HEK293 (cell line): ENCODE results near the gene KPNA5.

Source experiments
- CTCF ChIA-PET: fragments of 350-600 bp; formaldehyde crosslinking; extraction: SDS; loops from one replicate; lab custom pipeline; 2021; ENCODE audit warnings: antibody characterized with exemption; lab: Yijun Ruan, JAX
- POLR2A ChIA-PET: fragments of 300-600 bp; formaldehyde crosslinking; extraction: SDS; loops from one replicate; lab custom pipeline; 2020; ENCODE audit warnings: antibody characterized with exemption, inconsistent platforms; lab: Yijun Ruan, JAX
- H3K27ac ChIP-seq: fragments of 200-500 bp; sonication (Bioruptor generic); 2 replicates; pipeline ENCODE4 v1.5.1; 2014; ENCODE audit warnings: low read depth, low read length, control low read depth, inconsistent platforms; ENCODE audit errors: extremely low read depth
- H3K36me3 ChIP-seq, 2 experiments: fragments of 200-500 bp in 1 of 2; sonication (Bioruptor generic) in 1 of 2; 1 replicate in 1 of 2; 2 replicates in 1 of 2; pipeline ENCODE4 v1.5.1; 2014 to 2017; ENCODE audit warnings: inconsistent platforms in 2 of 2, low read length in 2 of 2; ENCODE audit not compliant: control insufficient read depth in 2 of 2, insufficient read depth in 1 of 2
- H3K4me1 ChIP-seq: fragments of 200-500 bp; sonication (Bioruptor generic); 2 replicates; pipeline ENCODE4 v1.5.1; 2014; ENCODE audit warnings: mild to moderate bottlenecking, low read length, inconsistent platforms; ENCODE audit not compliant: control insufficient read depth, insufficient read depth
- H3K4me3 ChIP-seq: 2 replicates; pipeline ENCODE4 v1.5.1; 2011; ENCODE audit warnings: low read depth, mild to moderate bottlenecking, control low read depth, low read length, moderate library complexity
- H3K9me3 ChIP-seq: fragments of 200-500 bp; sonication (Bioruptor generic); 2 replicates; pipeline ENCODE4 v1.5.1; 2014; ENCODE audit warnings: low read depth, low read length, inconsistent platforms; ENCODE audit not compliant: control insufficient read depth, insufficient read depth
- IKZF3 ChIP-seq: fragments of 450-650 bp; IDR thresholded peaks from 2 replicates; pipeline ENCODE4 v1.5.0; 2018; ENCODE audit warnings: missing biosample characterization, mild to moderate bottlenecking, missing genetic modification characterization, moderate library complexity
- KLF1 ChIP-seq: fragments of 450-650 bp; formaldehyde crosslinking; IDR thresholded peaks from 2 replicates; pipeline ENCODE4 v1.5.1; 2016; ENCODE audit warnings: missing biosample characterization, missing genetic modification characterization
- MYNN ChIP-seq: fragments of 450-650 bp; formaldehyde crosslinking; IDR thresholded peaks from 2 replicates; pipeline ENCODE4 v1.5.1; 2016; ENCODE audit warnings: missing biosample characterization, missing genetic modification characterization, borderline replicate concordance
- PRDM1 ChIP-seq: fragments of 450-650 bp; formaldehyde crosslinking; IDR thresholded peaks from 2 replicates; pipeline ENCODE4; 2016; ENCODE audit warnings: missing biosample characterization, missing genetic modification characterization
- REPIN1 ChIP-seq: fragments of 450-650 bp; formaldehyde crosslinking; IDR thresholded peaks from 2 replicates; pipeline ENCODE4 v1.5.1; 2017; ENCODE audit warnings: missing biosample characterization, missing genetic modification characterization, low read depth
- SP2 ChIP-seq: fragments of 450-650 bp; formaldehyde crosslinking; IDR thresholded peaks from 2 replicates; pipeline ENCODE4 v1.5.1; 2016; ENCODE audit warnings: missing biosample characterization, missing genetic modification characterization
- ZNF112 ChIP-seq: fragments of 450-650 bp; formaldehyde crosslinking; IDR thresholded peaks from 2 replicates; pipeline ENCODE4 v1.5.0; 2017; ENCODE audit warnings: missing biosample characterization, missing genetic modification characterization
- ZNF114 ChIP-seq: fragments of 450-650 bp; formaldehyde crosslinking; IDR thresholded peaks from 2 replicates; pipeline ENCODE4 v1.5.0; 2017; ENCODE audit warnings: missing biosample characterization, missing genetic modification characterization
- ZNF146 ChIP-seq: fragments of 450-650 bp; formaldehyde crosslinking; IDR thresholded peaks from 2 replicates; pipeline ENCODE4 v1.5.1; 2016; ENCODE audit warnings: missing biosample characterization, missing genetic modification characterization
- ZNF155 ChIP-seq: fragments of 450-650 bp; formaldehyde crosslinking; IDR thresholded peaks from 2 replicates; pipeline ENCODE4 v1.5.1; 2016; ENCODE audit warnings: missing biosample characterization, missing genetic modification characterization
- ZNF2 ChIP-seq: fragments of 450-650 bp; formaldehyde crosslinking; IDR thresholded peaks from 2 replicates; pipeline ENCODE4 v1.5.1; 2016; ENCODE audit warnings: missing biosample characterization, missing genetic modification characterization
- ZNF202 ChIP-seq: fragments of 450-650 bp; formaldehyde crosslinking; IDR thresholded peaks from 2 replicates; pipeline ENCODE4 v1.5.1; 2016; ENCODE audit warnings: missing biosample characterization, missing genetic modification characterization, borderline replicate concordance
- ZNF48 ChIP-seq: fragments of 450-650 bp; formaldehyde crosslinking; IDR thresholded peaks from 2 replicates; pipeline ENCODE4 v1.5.1; 2016; ENCODE audit warnings: missing biosample characterization, missing genetic modification characterization
- ZNF521 ChIP-seq: fragments of 450-650 bp; formaldehyde crosslinking; IDR thresholded peaks from 2 replicates; pipeline ENCODE4 v1.5.1; 2017; ENCODE audit warnings: missing biosample characterization, mild to moderate bottlenecking, missing genetic modification characterization
- ZNF629 ChIP-seq: fragments of 450-650 bp; formaldehyde crosslinking; IDR thresholded peaks from 2 replicates; pipeline ENCODE4 v1.5.1; 2017; ENCODE audit warnings: missing biosample characterization, missing genetic modification characterization
- TF ChIP-seq, protein P1 (sequence below): fragments of 450-650 bp; formaldehyde crosslinking; IDR thresholded peaks from 2 replicates; pipeline ENCODE4 v1.5.1; 2017; ENCODE audit warnings: missing biosample characterization, missing genetic modification characterization
- TF ChIP-seq, protein P2 (sequence below): fragments of 450-650 bp; formaldehyde crosslinking; IDR thresholded peaks from 2 replicates; pipeline ENCODE4 v1.5.1; 2016; ENCODE audit warnings: missing biosample characterization, missing genetic modification characterization
- TF ChIP-seq, protein P3 (sequence below): fragments of 450-650 bp; formaldehyde crosslinking; IDR thresholded peaks from 2 replicates; pipeline ENCODE4 v1.5.1; 2017; ENCODE audit warnings: missing biosample characterization, missing genetic modification characterization
- TF ChIP-seq, protein P4 (sequence below): fragments of 450-650 bp; formaldehyde crosslinking; IDR thresholded peaks from 2 replicates; pipeline ENCODE4 v1.5.1; 2017; ENCODE audit warnings: missing biosample characterization, missing genetic modification characterization

KPNA5 gene

DNA sequence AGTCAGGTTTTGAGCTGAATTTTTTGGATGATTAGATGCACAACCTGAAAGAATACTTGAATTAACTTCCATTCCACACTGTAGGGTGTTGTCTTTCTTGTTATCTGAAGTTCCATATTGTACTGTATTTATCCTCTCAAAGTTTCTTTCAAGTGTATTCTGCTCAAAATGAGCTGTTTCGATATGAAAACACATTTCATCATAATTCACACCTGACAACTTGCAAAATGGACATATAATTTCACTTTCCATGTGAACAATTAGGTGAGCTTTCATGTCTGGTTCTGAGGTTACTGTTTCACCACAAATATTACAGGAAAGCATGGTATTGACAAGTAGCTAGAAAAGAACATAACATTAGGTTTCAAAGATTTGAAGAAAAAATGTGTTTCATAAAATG lies 14.1 kb upstream of the KPNA5 start:
- Histone ChIP-seq H3K9me3 (no peaks in the 10 kb centered on the region), H3K27ac (no peak overlapping the region; the same call in 1 of the 2 replicates), H3K4me3 (peak overlapping the region; percentile 4), H3K4me1 (peaks cover 7% of the 10 kb centered on the region), H3K36me3 (peaks cover 0 to 5% of the 10 kb centered on the region in 2 experiments; a peak in 2 of 3 replicates)
- TF ChIP-seq, protein P1, sequence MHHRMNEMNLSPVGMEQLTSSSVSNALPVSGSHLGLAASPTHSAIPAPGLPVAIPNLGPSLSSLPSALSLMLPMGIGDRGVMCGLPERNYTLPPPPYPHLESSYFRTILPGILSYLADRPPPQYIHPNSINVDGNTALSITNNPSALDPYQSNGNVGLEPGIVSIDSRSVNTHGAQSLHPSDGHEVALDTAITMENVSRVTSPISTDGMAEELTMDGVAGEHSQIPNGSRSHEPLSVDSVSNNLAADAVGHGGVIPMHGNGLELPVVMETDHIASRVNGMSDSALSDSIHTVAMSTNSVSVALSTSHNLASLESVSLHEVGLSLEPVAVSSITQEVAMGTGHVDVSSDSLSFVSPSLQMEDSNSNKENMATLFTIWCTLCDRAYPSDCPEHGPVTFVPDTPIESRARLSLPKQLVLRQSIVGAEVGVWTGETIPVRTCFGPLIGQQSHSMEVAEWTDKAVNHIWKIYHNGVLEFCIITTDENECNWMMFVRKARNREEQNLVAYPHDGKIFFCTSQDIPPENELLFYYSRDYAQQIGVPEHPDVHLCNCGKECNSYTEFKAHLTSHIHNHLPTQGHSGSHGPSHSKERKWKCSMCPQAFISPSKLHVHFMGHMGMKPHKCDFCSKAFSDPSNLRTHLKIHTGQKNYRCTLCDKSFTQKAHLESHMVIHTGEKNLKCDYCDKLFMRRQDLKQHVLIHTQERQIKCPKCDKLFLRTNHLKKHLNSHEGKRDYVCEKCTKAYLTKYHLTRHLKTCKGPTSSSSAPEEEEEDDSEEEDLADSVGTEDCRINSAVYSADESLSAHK (tag by site-specific recombination) = no peak
- TF ChIP-seq, protein P2, sequence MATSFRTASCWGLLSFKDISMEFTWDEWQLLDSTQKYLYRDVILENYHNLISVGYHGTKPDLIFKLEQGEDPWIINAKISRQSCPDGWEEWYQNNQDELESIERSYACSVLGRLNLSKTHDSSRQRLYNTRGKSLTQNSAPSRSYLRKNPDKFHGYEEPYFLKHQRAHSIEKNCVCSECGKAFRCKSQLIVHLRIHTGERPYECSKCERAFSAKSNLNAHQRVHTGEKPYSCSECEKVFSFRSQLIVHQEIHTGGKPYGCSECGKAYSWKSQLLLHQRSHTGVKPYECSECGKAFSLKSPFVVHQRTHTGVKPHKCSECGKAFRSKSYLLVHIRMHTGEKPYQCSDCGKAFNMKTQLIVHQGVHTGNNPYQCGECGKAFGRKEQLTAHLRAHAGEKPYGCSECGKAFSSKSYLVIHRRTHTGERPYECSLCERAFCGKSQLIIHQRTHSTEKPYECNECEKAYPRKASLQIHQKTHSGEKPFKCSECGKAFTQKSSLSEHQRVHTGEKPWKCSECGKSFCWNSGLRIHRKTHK (tag by site-specific recombination) = no peak
- TF ChIP-seq, protein P3, sequence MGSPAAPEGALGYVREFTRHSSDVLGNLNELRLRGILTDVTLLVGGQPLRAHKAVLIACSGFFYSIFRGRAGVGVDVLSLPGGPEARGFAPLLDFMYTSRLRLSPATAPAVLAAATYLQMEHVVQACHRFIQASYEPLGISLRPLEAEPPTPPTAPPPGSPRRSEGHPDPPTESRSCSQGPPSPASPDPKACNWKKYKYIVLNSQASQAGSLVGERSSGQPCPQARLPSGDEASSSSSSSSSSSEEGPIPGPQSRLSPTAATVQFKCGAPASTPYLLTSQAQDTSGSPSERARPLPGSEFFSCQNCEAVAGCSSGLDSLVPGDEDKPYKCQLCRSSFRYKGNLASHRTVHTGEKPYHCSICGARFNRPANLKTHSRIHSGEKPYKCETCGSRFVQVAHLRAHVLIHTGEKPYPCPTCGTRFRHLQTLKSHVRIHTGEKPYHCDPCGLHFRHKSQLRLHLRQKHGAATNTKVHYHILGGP (tag by site-specific recombination) = no peak
- TF ChIP-seq MYNN (tag by site-specific recombination) (no peak), ZNF48 (tag by site-specific recombination) (no peak), ZNF112 (tag by site-specific recombination) (no peak), PRDM1 (tag by site-specific recombination) (no peak), ZNF114 (no peak), ZNF146 (tag by site-specific recombination) (no peak)
- CTCF ChIA-PET = interaction anchor here (0.6 to 1.7 kb wide), 8 partner anchors 20 to 398 kb away, joined by 3 to 5 read pairs (median 4); partner anchors contain the start of gene TSPYL1
- POLR2A ChIA-PET = interaction anchor here (2.4 kb wide), 1 partner anchor 15 kb away, joined by 15 read pairs; the partner anchor contains the start of gene KPNA5

DNA sequence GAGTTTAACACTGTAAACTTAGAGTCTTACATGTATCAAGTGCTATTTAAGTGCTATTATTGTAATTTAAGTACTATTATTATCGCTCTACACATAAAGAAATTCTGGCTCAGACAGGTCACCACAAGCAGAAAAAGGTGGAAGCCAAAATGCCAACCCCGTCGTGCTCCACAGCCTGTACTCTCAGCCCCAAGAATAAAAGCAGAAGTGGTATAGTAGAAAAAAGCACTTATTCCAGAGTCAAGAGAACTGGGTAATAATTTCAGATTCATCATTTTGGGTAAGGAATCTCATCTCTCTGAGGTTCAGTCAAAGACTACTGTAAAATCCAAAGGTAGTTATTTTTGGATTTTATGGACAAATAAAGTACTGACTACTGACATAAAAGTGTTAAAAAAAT lies 13.4 kb upstream of the KPNA5 start:
- H3K4me1 ChIP-seq = peaks cover 7% of the 10 kb centered on the region
- TF ChIP-seq IKZF3 (tag by site-specific recombination) = no peak
- TF ChIP-seq, protein P4, sequence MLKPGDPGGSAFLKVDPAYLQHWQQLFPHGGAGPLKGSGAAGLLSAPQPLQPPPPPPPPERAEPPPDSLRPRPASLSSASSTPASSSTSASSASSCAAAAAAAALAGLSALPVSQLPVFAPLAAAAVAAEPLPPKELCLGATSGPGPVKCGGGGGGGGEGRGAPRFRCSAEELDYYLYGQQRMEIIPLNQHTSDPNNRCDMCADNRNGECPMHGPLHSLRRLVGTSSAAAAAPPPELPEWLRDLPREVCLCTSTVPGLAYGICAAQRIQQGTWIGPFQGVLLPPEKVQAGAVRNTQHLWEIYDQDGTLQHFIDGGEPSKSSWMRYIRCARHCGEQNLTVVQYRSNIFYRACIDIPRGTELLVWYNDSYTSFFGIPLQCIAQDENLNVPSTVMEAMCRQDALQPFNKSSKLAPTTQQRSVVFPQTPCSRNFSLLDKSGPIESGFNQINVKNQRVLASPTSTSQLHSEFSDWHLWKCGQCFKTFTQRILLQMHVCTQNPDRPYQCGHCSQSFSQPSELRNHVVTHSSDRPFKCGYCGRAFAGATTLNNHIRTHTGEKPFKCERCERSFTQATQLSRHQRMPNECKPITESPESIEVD = peak; percentile 25; the same call in 1 of the 2 replicates
- peak overlapping the region; percentile 76 for H3K4me3 ChIP-seq
- H3K9me3 ChIP-seq = no peaks in the 10 kb centered on the region
- POLR2A ChIA-PET = interaction anchor here (2.4 kb wide), 1 partner anchor 14 kb away, joined by 15 read pairs; the partner anchor contains the start of gene KPNA5
- H3K27ac ChIP-seq = peak overlapping the region; percentile 76
- H3K36me3 ChIP-seq = peaks cover 0 to 5% of the 10 kb centered on the region in 2 experiments; a peak in 2 of 3 replicates
- CTCF ChIA-PET = interaction anchor here (1.1 to 1.3 kb wide), 4 partner anchors 21 to 388 kb away, joined by 3 to 5 read pairs (median 4); partner anchors contain the start of gene TSPYL1

DNA sequence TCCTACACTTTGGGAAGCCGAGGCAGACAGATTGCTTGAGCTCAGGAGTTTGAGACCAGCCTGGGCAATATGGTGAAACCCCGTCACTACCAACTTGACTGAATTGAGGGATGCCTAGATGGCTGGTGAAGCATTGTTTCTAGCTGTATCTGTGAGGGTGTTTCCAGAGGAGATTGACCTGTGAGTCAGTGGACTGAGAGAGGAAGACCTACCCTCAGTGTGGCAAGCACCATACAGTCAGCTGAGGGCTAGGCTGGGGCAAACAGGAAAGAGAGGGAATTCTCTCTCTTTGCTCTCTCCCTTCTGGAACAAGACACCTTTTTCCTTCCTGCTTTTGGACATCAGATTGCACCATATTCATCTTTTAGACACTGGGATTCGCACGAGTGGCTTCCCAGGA lies 8.7 kb upstream of the KPNA5 start:
- CTCF ChIA-PET = interaction anchor here (1.0 kb wide), 1 partner anchor 10 kb away, joined by 3 read pairs; no protein-coding TSS in a partner anchor
- no peak for TF ChIP-seq KLF1 (tag by site-specific recombination)
- no peak for TF ChIP-seq ZNF155 (tag by site-specific recombination)
- TF ChIP-seq ZNF2 = no peak
- TF ChIP-seq ZNF521 = no peak
- no peak for TF ChIP-seq ZNF202 (tag by site-specific recombination)
- TF ChIP-seq REPIN1 (tag by site-specific recombination) = no peak
- TF ChIP-seq SP2 (tag by site-specific recombination) = no peak
- no peak for TF ChIP-seq ZNF629 (tag by site-specific recombination)
- TF ChIP-seq, all 188 proteins: peak for 0
- POLR2A ChIA-PET = interaction anchor here (1.1 kb wide), 1 partner anchor 8 kb away, joined by 3 read pairs; no protein-coding TSS in a partner anchor
- no peaks in the 10 kb centered on the region for H3K4me1 ChIP-seq
- H3K36me3 ChIP-seq = no peaks in the 10 kb centered on the region
- H3K27ac ChIP-seq = no peak overlapping the region
- H3K4me3 ChIP-seq = no peak overlapping the region
- no peaks in the 10 kb centered on the region for H3K9me3 ChIP-seq
